A673 (cell line): ENCODE data around the gene KAT7. TPM values are rescaled to one million over a fixed set of nuclear protein-coding genes. Genes with fewer than 3 reads are reported as not detected.

ENCODE experiments used
- BruUV-seq: library from RNA; stranded (reverse); fragments of 400-500 nt; replicated peaks from 2 replicates; lab custom pipeline; 2021; lab: Mats Ljungman, UMichigan
- CTCF ChIA-PET: fragments of 300-600 bp; sonication (Branson Sonifier 250); formaldehyde crosslinking; loops from one replicate; lab custom pipeline; 2022; ENCODE audit warnings: antibody characterized with exemption; lab: Charles Lee
- POLR2A ChIA-PET: fragments of 300-600 bp; sonication (Branson Sonifier 250); formaldehyde crosslinking; loops from one replicate; lab custom pipeline; 2022; ENCODE audit warnings: antibody characterized with exemption; ENCODE audit not compliant: low non-redundant PET; lab: Charles Lee
- DNase-seq: peaks from one replicate; pipeline ENCODE4 v3.0.0-alpha.2; 2015; ENCODE audit warnings: low spot score
- H3K27ac ChIP-seq: fragments of 200-600 bp; sonication (generic); 2 replicates; pipeline ENCODE4 v1.5.1; 2016; ENCODE audit warnings: mixed run types, low read depth, mild to moderate bottlenecking, mixed read lengths, antibody characterized with exemption, low read length; ENCODE audit not compliant: poor library complexity, severe bottlenecking
- H3K27me3 ChIP-seq: fragments of 200-600 bp; sonication (generic); replicated peaks from 2 replicates; pipeline ENCODE4 v1.6.1; 2017; ENCODE audit warnings: mixed run types, low read depth, mild to moderate bottlenecking, mixed read lengths, antibody characterized with exemption, low read length; ENCODE audit not compliant: insufficient read depth, poor library complexity
- H3K36me3 ChIP-seq: fragments of 200-600 bp; sonication (generic); 2 replicates; pipeline ENCODE4 v1.6.1; 2016; ENCODE audit warnings: mixed run types, mild to moderate bottlenecking, mixed read lengths, antibody characterized with exemption, low read length; ENCODE audit not compliant: insufficient read depth, poor library complexity, severe bottlenecking
- H3K4me1 ChIP-seq: fragments of 200-600 bp; sonication (generic); 2 replicates; pipeline ENCODE4 v1.6.1; 2017; ENCODE audit warnings: mixed run types, mild to moderate bottlenecking, mixed read lengths, antibody characterized with exemption, low read length; ENCODE audit not compliant: insufficient read depth, poor library complexity, severe bottlenecking
- H3K4me3 ChIP-seq: fragments of 200-600 bp; sonication (generic); 2 replicates; pipeline ENCODE4 v1.5.1; 2016; ENCODE audit warnings: low read depth, mixed run types, mild to moderate bottlenecking, mixed read lengths, low read length; ENCODE audit not compliant: poor library complexity, severe bottlenecking
- H3K9me3 ChIP-seq: fragments of 200-600 bp; sonication (generic); 2 replicates; pipeline ENCODE4 v1.6.1; 2016; ENCODE audit warnings: mixed run types, low read depth, mild to moderate bottlenecking, mixed read lengths, antibody characterized with exemption, low read length; ENCODE audit not compliant: poor library complexity, severe bottlenecking
- CTCF ChIP-seq: fragments of 300-800, 200-600 bp; sonication (generic); conservative IDR thresholded peaks from 2 replicates; pipeline ENCODE4 v1.5.1; 2017; ENCODE audit warnings: low read depth, mild to moderate bottlenecking, antibody characterized with exemption, low read length, moderate library complexity, mixed read lengths
- EZH2 ChIP-seq: fragments of 200-600 bp; sonication (generic); IDR thresholded peaks from 2 replicates; pipeline ENCODE4 v1.6.1; 2017; ENCODE audit warnings: borderline replicate concordance, low read depth, mild to moderate bottlenecking, mixed read lengths, antibody characterized with exemption, low read length; ENCODE audit not compliant: poor library complexity, severe bottlenecking
- intact Hi-C: fragments of 100-400 bp; cut with micrococcal nuclease; formaldehyde crosslinking; loops from one replicate; pipeline ENCODE4 v1.10.0; 2022; ENCODE audit not compliant: unreplicated experiment
- total RNA-seq: library from RNA; stranded (reverse); gene quantifications from 2 replicates; pipeline ENCODE4 v1.2.3, GENCODE V29; 2021

KAT7 gene
- total RNA-seq, 1 experiment from 2014 or later: 94.0 TPM

DNA sequence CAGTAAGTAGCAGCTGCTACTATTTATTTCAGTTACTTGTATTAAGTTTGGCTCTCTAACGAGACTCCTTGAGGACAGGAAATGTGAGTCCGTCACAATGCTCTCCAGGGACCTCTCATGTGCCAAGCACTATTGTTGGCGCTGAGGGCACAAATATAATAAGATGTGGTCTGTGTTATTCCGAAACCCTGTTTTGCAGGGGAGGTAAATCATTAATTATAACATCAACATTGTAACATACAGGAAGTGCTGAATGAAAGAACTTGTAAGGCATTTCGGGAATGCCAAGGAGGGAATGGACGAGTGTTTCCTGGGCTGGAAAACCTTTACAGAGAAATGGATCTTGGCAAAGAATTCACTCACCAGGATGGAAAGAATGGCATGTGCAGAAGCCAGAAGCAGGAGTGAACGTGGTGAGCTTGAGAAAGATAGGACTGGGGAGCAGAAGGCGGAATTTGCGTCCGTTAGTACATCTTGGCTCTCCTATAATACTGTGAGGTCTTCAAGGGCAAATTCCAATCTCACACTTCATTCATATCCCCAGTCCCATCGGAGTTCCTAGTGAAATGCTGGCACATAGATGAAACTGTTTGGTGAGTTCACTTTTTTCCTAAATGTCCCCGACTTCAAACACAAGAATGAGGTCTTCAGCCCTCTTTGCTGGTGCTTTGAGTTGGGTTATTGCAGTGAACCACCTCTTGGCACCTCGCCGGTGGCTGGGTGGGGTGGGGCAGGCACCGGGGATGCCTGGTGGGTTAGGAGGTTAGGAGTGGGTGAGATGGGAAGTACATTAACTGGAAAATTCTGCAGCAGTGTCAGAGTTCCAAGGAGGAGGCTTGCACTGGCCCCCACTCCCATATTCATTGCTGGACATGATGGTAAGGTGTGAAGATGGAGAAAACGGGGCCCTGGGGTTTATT lies 47.9 kb downstream of the KAT7 start:
- DNase-seq: peak; percentile 93
- Histone ChIP-seq H3K4me1 (peaks cover 42% of the 10 kb centered on the region), H3K27me3 (no peaks in the 10 kb centered on the region), H3K36me3 (peaks cover 10% of the 10 kb centered on the region), H3K9me3 (no peaks in the 10 kb centered on the region), H3K27ac (peak overlapping the region; percentile 76), H3K4me3 (no peak overlapping the region)
- intact Hi-C loops: no loop called here
- BruUV-seq: no TSS peak
- TF ChIP-seq EZH2 (no peak), CTCF (no peak)
- CTCF ChIA-PET: no interaction called here
- POLR2A ChIA-PET: no interaction called here

GRCh38 chr17:49839455-49839854 lies 51.0 kb downstream of the KAT7 start:
- POLR2A ChIA-PET: no interaction called here
- Histone ChIP-seq H3K4me3 (no peak overlapping the region), H3K27me3 (no peaks in the 10 kb centered on the region), H3K9me3 (no peaks in the 10 kb centered on the region), H3K36me3 (no peaks in the 10 kb centered on the region), H3K27ac (no peak overlapping the region), H3K4me1 (peaks cover 25% of the 10 kb centered on the region)
- no peak for DNase-seq
- CTCF ChIA-PET: no interaction called here
- intact Hi-C loops: no loop called here
- BruUV-seq: no TSS peak
- TF ChIP-seq CTCF (no peak), EZH2 (no peak)

DNA sequence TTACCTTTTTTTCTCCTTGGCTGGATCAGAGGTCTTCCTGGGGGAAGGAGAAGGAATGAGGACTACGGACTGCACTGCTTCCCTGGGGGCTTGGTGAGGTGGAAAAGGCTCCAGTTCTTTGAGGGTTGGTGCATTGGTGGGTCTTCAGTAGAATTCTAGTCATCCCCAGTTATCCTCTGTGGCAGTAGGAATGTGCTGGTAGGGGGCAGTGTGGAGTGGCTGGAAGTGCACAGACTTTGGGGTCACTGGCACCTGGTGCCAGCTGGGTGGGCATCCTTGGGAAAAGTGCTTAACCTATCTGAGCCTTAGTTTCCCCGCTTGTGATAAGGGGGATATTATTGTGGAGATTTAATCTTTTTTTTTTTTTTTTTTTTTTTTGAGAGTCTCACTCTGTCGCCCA lies 53.1 kb downstream of the KAT7 start:
- POLR2A ChIA-PET: no interaction called here
- CTCF ChIA-PET: no interaction called here
- intact Hi-C loops: no loop called here

More for the DNA sequence above, 53.1 kb downstream of the KAT7 start:
- H3K27ac ChIP-seq: no peak overlapping the region
- no peaks in the 10 kb centered on the region for H3K36me3 ChIP-seq
- H3K9me3 ChIP-seq: no peaks in the 10 kb centered on the region
- TF ChIP-seq EZH2 (no peak), CTCF (no peak; the same call in 1 of the 2 replicates)
- no peak overlapping the region for H3K4me3 ChIP-seq
- H3K4me1 ChIP-seq: peaks cover 10% of the 10 kb centered on the region
- DNase-seq: no peak
- TSS peak; percentile 10 for BruUV-seq
- no peaks in the 10 kb centered on the region for H3K27me3 ChIP-seq
